ENCODE data around the gene SP6. TPM values are rescaled to one million over a fixed set of nuclear protein-coding genes. Genes with fewer than 3 reads are reported as not detected.
A peak's percentile ranks its signal among the peaks of the same experiment; 100 is the strongest.

SP6 gene
- total RNA-seq, 2 experiments from 2014 or later: not detected

DNA sequence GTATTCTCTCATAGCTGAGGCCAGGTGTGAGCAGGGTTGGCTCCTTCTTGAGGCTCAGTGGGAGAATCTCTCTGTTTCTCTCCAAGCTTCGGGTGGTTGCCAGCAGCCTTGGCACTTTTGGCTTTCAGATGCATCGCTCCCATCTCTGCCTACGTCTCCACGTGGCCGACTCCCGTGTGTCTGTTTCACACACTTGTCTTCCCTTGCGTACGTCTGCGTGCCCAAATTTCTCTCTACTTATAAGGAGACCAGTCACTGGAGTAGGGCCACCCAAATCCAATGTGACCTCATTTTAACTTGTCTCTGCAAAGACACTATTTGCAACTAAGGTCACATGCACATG, 44.1 kb downstream of the SP6 start:
- Mint-ChIP-seq H3K4me1 (peaks cover 8% of the 10 kb centered on the region), H3K27me3 (no peaks in the 10 kb centered on the region), H3K9me3 (no peaks in the 10 kb centered on the region), H3K4me3 (no peak overlapping the region), H3K27ac (no peak overlapping the region), H3K36me3 (no peaks in the 10 kb centered on the region)
- DNase-seq: no peak

DNA sequence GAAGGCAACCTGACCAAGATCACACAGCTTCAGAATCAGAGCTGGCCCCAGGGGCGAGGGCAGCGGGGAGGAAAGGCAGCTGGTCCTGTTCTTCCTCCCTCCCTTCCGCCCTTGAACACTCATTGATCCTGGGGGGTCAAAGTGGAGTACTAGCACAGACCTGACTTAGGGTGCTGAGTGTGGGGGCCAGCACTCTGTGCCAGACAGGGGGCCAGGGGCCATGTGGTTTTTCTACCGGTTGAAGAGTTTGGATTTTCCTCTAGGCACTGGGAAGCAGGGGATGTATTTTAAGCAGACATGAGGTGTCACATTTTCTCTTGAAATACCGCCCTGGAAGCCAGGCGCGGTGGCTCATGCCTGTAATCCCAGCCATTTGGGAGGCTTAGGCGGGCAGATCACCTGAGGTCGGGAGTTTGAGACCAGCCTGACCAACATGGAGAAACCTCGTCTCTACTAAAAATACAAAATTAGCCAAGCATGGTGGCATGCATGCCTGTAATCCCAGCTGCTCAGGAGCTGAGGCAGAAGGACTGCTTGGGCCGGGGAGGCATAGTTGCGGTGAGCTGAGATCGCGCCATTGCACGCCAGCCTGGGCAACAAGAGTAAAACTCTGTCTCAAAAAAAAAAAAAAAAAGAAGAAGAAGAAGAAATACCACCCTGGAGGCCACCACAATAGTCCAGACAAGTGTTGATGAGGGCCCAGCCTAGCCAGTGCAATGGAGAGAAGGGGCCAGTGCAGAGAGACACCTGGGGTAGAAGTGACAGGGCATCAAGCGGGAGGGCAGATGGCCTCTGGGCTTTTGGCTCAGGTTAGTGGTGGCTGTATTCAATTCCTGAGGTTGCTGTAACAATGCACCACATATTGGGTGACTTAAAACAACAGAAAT, 44.7 kb downstream of the SP6 start:
- Mint-ChIP-seq H3K27ac (no peak overlapping the region), H3K4me1 (peaks cover 8% of the 10 kb centered on the region), H3K9me3 (no peaks in the 10 kb centered on the region), H3K4me3 (no peak overlapping the region), H3K27me3 (no peaks in the 10 kb centered on the region), H3K36me3 (no peaks in the 10 kb centered on the region)
- DNase-seq: no peak

DNA sequence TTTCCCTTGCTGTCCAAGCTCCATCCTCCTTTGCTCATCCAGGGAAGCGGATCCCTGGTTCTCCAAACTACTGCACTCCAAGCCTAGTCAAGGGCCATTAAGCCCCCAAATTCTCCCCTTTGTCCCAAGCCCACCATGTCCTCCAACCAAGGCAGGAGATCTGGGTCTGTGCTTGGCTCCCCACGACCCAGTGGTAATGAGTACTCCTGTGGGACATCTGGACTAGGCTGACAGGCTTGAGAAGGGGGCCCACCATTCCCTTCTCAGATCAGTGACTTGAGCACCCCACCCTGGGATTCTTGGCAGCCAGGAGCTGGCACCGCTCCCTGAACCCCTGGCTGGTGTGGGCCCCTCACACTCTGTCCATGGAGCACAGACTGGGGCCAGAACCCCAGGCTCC, 46.5 kb downstream of the SP6 start:
- Mint-ChIP-seq H3K9me3 (no peaks in the 10 kb centered on the region), H3K4me1 (peaks cover 1% of the 10 kb centered on the region), H3K27me3 (no peaks in the 10 kb centered on the region), H3K36me3 (no peaks in the 10 kb centered on the region), H3K4me3 (no peak overlapping the region), H3K27ac (no peak overlapping the region)
- DNase-seq: no peak

DNA sequence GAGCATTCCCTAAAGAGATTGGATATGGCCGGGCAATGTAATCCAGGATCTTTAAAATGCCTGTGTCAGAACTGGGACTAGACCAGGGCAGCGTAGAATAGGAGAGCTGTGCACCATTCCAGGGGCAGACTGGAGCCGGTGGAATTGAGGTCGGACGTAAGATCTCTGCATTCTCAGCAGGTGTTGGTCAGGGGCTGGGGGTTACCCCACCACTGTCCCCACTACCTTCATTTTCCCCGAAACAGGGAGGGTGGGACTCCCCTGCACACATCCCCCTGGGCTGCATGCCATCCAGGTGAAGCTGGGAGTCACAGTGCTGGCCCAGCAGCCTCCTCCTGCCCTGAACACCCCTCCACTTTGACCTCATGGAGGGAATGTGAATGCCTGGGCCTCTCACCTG, 47.2 kb downstream of the SP6 start:
- Mint-ChIP-seq H3K27ac (no peak overlapping the region), H3K36me3 (no peaks in the 10 kb centered on the region), H3K4me1 (peaks cover 1% of the 10 kb centered on the region), H3K4me3 (no peak overlapping the region), H3K27me3 (no peaks in the 10 kb centered on the region), H3K9me3 (no peaks in the 10 kb centered on the region)
- no peak for DNase-seq

DNA sequence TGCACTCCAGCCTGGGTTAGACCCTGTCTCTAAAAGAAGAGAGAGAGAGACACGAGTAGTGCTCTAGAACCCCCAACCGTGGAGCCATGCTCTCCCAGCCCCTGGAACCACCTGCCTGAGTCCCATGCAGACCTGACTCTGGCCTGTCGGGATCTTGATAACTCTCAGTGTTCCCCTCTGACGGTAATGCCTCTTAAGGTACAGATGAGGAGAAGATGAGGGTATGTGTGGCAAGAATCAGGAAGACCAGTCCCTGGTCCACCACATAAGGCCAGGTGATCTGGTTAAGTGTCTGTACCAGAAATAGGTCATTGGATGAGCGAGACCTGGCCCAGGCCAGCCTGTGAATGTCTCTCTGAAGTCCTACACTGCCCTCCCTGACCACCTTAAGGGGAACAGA, 47.8 kb downstream of the SP6 start:
- H3K9me3 Mint-ChIP-seq: no peaks in the 10 kb centered on the region
- H3K27me3 Mint-ChIP-seq: no peaks in the 10 kb centered on the region
- H3K4me3 Mint-ChIP-seq: no peak overlapping the region
- peaks cover 1% of the 10 kb centered on the region for H3K4me1 Mint-ChIP-seq
- no peak overlapping the region for H3K27ac Mint-ChIP-seq
- no peak for DNase-seq
- no peaks in the 10 kb centered on the region for H3K36me3 Mint-ChIP-seq

DNA sequence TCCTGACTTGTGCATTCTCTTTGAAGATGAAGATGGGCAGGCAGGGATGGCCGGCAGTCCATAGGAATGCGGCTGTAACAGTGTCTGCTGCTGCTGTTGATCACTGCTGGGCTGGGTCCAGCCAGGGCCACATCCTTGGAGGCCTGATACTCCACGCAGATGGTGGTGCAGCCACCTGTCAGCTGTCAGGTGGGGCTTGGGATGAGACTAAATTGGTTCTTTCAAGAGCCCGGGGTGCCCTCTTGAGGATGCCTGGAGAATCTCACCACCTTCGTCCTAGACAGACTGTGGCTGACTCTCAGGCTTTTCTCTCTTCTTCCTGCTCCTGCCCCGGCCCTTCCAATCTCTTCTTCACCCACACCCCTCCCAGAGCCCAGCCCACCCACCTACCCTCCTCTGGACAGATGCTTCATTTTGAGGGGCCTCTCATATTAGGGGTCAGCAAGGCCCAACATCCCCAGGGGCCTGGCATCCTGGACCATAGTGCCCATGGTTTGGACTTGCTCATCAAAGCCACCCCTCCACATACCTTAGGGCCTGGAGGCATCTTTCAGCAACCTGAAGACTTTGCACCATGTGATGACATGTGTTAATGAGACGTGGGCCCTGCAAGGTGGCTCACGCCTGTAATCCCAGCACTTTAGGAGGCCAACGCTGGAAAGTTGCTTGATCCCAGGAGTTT, 48.5 kb downstream of the SP6 start:
- Mint-ChIP-seq H3K27me3 (no peaks in the 10 kb centered on the region), H3K9me3 (no peaks in the 10 kb centered on the region), H3K36me3 (no peaks in the 10 kb centered on the region), H3K4me1 (peaks cover 1% of the 10 kb centered on the region), H3K4me3 (no peak overlapping the region), H3K27ac (no peak overlapping the region)
- DNase-seq: peak; percentile 52

DNA sequence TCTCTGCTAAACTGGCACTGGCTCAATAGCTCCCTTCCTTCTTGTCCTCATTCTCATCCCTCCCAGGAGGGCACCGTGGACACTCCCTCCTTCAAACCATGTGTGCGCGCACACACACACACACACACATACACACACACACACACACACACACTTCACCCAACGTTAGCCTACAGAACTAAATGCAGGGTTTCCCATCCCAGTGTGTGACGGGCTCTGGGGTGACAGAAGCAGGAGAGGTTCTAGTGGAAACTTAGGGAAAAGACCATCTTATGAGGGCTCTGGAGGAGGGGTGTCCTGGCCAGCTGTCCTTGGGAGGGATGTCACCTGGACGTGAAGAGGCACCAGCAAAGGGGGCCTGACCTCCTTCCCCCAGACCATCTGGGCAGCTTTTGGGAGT, 49.1 kb downstream of the SP6 start:
- no peak overlapping the region for H3K4me3 Mint-ChIP-seq
- peaks cover 1% of the 10 kb centered on the region for H3K4me1 Mint-ChIP-seq
- H3K27me3 Mint-ChIP-seq: no peaks in the 10 kb centered on the region
- H3K9me3 Mint-ChIP-seq: no peaks in the 10 kb centered on the region
- H3K27ac Mint-ChIP-seq: no peak overlapping the region
- no peaks in the 10 kb centered on the region for H3K36me3 Mint-ChIP-seq
- no peak for DNase-seq

DNA sequence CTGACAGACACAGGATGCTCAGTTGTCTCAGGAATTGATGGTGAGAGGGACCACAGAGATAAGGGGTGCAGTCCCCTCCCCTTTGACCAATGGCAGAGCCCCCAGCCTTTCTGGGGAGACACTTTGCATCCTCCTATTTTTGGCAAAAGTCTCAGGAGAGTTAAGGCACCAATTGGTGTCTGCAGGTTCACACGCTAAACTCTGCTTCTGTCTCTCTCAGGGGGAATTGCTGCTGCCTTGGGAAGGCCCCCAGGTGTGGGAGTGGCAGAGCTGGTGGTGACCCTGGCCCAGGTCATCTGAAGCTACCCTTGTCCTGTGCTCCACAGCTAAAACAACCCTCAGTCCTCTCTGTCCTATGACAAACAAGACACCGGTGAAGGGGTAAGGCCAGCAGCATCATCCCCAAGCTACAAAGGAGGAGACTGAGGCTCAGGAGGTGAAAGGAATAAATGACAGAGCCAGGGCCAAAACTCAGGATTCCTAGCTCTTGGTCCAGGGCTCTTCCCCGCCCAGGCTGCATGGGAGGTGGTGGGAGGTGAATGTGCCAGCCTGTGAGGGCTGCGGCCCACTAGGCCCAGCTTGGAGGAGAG, 49.7 kb downstream of the SP6 start:
- no peaks in the 10 kb centered on the region for H3K9me3 Mint-ChIP-seq
- no peaks in the 10 kb centered on the region for H3K27me3 Mint-ChIP-seq
- no peak overlapping the region for H3K4me3 Mint-ChIP-seq
- no peak for DNase-seq
- no peaks in the 10 kb centered on the region for H3K36me3 Mint-ChIP-seq
- H3K4me1 Mint-ChIP-seq: peaks cover 1% of the 10 kb centered on the region
- H3K27ac Mint-ChIP-seq: no peak overlapping the region

DNA sequence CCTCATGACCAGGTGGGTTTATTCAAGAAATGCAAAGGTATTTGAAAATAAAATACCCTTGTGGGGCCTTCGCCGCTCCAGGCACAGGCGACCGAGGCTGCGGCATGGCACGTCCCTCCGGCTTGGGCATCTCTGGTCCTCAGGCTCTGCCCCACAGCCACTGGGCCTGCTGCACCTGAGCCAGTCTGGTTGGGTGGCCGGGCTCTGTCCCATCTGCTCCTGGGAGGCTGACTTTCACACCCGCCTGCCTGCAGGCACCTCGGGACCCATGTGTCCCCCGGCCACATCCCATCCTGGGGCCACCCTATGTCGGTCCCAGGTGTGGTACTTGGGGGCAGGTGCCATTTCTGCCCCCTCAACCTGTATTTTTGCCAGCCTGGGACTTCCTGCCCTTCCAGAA, 50.3 kb downstream of the SP6 start:
- H3K4me3 Mint-ChIP-seq: no peak overlapping the region
- no peaks in the 10 kb centered on the region for H3K36me3 Mint-ChIP-seq
- H3K27ac Mint-ChIP-seq: no peak overlapping the region
- H3K4me1 Mint-ChIP-seq: peaks cover 1% of the 10 kb centered on the region
- no peaks in the 10 kb centered on the region for H3K9me3 Mint-ChIP-seq
- no peak for DNase-seq
- no peaks in the 10 kb centered on the region for H3K27me3 Mint-ChIP-seq

DNA sequence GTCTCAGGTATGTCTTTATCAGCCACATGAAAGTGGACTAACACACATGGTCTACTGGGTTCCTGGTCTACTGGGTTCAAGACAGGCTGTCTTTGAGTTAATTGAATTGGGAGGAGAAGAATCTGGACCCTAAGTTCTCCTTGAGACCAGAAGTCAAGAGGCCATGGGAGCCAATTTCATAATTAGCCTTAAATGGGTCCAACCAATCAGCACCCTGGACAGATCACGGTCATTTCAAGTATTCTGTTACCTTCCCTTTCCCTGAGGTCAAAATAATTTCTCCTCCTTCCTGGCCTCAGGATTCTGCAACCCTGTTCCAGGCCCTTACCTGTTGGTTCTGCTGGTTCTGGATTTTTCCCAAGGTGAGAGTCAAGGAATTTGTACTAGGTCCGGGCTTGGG, 53.2 kb downstream of the SP6 start:
- DNase-seq: no peak
- Mint-ChIP-seq H3K27ac (no peak overlapping the region), H3K9me3 (no peaks in the 10 kb centered on the region), H3K27me3 (peaks cover 23% of the 10 kb centered on the region), H3K4me1 (peaks cover 1% of the 10 kb centered on the region), H3K36me3 (no peaks in the 10 kb centered on the region), H3K4me3 (no peak overlapping the region)

Other genes with a start within 250 kb of the SP6 start
- 100 to 1,000 TPM; 886 to 911 TPM for gene KPNB1, start 201.2 kb downstream of the SP6 start, total RNA-seq
- gene TBKBP1, start 157.0 kb downstream of the SP6 start, total RNA-seq: 10 to 100 TPM; 11.7 to 11.9 TPM
- 10 to 100 TPM; 61.7 to 61.9 TPM for gene TBX21, start 117.9 kb downstream of the SP6 start, total RNA-seq
- 10 to 100 TPM; 12.1 to 12.5 TPM for gene OSBPL7, start 29.4 kb downstream of the SP6 start, total RNA-seq
- gene MRPL10, start 19.6 kb downstream of the SP6 start, total RNA-seq: 10 to 100 TPM; 70.0 to 75.2 TPM
- gene LRRC46, start 19.5 kb downstream of the SP6 start, total RNA-seq: under 1 TPM; 0.46 to 0.68 TPM
- 10 to 100 TPM; 15.3 to 17.1 TPM for gene SCRN2, start 9.9 kb downstream of the SP6 start, total RNA-seq
- gene SP2, start 45.1 kb upstream of the SP6 start, total RNA-seq: 10 to 100 TPM; 18.1 to 18.8 TPM
- gene PNPO, start 90.4 kb upstream of the SP6 start, total RNA-seq: 10 to 100 TPM; 56.1 to 61.1 TPM
- not detected for gene PRR15L, start 106.7 kb upstream of the SP6 start, total RNA-seq
- gene CDK5RAP3, start 120.0 kb upstream of the SP6 start, total RNA-seq: 100 to 1,000 TPM; 163 to 168 TPM
- 1 to 10 TPM; 6.3 to 7.5 TPM for gene COPZ2, start 186.6 kb upstream of the SP6 start, total RNA-seq
- gene NFE2L1, start 197.2 kb upstream of the SP6 start, total RNA-seq: 10 to 100 TPM; 99.0 to 99.7 TPM